Choroid plexus epithelial cell (primary cell): ENCODE results near the gene HOXA3.

Experiments used
- DNase-seq: peaks from one replicate; pipeline ENCODE4 v3.0.0-alpha.2; 2010; ENCODE audit warnings: low read depth
- H3K4me3 ChIP-seq: 2 replicates; pipeline ENCODE4 v1.5.1; 2011; ENCODE audit warnings: low read depth, mild to moderate bottlenecking, control low read depth, low read length, moderate library complexity
- TF ChIP-seq, protein P1 (sequence below): conservative IDR thresholded peaks from 2 replicates; pipeline ENCODE4 v1.5.1; 2011; ENCODE audit warnings: low read depth, mild to moderate bottlenecking, control low read depth, inconsistent platforms, low read length, moderate library complexity

Gene HOXA3

DNA sequence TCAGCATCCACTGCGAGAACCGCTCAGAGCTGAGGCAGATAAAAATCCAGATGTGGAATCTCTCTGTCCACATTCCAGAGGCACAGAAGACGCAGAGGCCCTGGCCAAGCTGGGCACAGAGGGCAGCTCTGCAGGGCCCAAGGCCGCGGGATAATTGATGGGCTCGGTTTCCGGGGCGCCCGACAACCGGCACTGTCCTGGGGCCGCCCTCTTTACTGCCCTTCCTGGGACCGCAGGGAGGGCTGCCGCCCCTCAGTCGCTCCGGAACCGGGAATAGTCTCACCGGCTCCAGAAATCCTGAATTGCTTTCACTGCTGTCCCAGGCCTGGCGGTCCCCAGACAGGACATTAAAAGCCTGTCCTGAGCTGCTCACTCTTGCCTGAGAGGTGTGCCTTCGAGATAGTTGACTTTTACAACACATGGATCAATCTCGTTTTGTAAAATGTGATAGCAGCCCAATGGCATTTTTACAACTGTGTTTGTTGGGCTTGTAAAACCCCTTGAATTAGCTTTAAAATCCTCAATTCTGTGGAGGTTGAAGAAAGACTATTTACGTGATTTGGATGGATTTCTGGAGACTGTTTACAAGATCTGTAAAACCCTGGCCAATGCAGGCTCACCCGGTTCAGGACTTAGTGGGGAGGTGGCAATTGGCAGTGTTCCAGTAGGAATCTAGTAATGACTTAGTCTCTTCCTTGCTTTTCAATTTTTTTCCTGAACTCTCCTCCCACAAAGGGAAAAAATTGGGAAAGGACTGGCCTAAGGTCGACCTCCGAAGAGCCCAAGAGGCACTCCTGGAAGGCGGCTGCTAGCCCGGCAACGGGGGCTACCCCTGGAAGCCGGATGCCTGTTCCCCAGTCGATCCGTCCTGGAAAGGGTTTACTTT lies 3.4 kb downstream of the HOXA3 start:
- TF ChIP-seq, protein P1, sequence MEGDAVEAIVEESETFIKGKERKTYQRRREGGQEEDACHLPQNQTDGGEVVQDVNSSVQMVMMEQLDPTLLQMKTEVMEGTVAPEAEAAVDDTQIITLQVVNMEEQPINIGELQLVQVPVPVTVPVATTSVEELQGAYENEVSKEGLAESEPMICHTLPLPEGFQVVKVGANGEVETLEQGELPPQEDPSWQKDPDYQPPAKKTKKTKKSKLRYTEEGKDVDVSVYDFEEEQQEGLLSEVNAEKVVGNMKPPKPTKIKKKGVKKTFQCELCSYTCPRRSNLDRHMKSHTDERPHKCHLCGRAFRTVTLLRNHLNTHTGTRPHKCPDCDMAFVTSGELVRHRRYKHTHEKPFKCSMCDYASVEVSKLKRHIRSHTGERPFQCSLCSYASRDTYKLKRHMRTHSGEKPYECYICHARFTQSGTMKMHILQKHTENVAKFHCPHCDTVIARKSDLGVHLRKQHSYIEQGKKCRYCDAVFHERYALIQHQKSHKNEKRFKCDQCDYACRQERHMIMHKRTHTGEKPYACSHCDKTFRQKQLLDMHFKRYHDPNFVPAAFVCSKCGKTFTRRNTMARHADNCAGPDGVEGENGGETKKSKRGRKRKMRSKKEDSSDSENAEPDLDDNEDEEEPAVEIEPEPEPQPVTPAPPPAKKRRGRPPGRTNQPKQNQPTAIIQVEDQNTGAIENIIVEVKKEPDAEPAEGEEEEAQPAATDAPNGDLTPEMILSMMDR, result no peak
- no peak overlapping the region for H3K4me3 ChIP-seq
- DNase-seq, result no peak

- no peak overlapping the region for H3K4me3 ChIP-seq
- TF ChIP-seq, protein P1, result no peak
- DNase-seq, result no peak
These were observed 4.2 kb downstream of the HOXA3 start for GRCh38 chr7:27148031-27148755.

DNA sequence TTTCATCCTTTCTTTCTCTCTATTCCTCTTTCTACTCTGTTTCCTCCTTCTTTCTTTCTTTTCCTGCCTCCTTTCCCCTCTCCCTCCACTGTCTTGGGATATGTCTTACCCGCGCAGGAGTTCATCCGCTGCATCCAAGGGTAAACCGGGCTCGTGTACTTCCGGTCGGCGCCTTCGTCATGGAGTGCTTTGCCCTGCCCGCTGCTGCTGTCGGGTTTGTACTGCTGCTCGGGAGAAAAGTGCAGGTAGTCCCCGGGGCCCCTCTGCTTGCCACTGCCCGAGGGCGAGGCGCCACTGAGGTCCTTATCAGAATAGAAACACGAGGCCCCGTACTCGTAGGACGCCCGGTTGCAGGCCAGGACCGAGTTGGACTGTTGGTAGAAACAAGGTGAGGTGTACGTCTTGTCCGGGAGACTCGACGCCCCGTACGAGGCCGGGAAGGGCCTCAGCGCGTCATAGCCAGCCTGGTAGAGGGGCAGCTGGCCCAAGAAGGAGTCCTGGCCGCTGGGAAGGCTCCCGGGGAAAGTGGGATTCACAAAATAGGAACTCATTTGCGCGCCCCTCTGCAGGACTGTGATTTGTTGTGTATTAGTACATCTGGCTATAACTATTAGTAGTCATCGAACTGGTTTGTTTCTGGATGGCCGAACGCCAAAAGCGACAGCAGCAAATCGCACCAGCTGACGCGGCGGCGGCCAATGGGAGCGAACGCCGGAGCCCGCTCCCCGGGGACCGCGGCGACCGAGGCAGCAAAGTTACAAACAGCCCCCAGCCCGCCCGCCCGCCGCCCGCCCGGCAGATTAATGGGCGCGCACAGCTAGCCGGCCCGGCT lies 5.0 kb downstream of the HOXA3 start, which contains the start of gene HOXA6:
HOXA6 (minus strand) TSS at position 576 of the 832 bp plus-strand sequence; CDS start at position 551, 25 bp downstream.
- DNase-seq, result no peak
- H3K4me3 ChIP-seq, result no peak within 1 kb of the TSS
- TF ChIP-seq, protein P1, result no peak

DNA sequence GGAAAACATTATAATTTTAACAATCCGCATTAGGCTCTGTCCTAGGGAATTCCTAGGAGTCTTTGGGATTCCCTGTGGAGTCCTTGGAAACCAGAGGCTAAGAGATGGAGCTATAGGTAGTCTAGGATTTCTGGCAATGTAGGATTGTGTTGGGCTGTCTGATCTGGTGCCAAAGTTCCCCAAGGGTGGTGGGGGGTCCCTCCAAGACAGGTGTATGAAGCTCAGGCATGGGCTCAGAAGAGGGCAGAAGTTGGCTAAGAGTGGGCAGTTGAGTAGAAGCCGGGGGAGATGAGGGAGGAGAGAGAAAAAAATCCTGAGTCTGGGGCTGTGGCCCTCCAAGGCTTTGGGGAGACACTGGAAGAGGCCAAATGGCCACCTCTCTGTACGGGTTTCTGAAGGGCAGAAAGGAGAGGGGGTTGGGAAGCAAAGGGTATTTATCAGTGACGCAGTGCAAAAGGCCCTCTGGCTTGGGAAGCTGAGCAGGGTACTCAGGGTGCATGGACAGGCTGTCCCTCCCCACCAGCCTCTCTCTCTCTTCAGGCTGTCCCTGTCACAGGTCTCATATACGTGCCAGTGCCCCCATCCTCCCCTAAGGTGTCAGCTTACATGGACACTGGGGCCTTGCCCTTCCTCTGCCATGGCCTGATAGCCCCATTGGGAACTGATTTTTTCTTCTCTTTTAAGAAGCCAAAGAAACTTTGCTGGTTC lies 5.7 kb downstream of the HOXA3 start:
- DNase-seq, result no peak
- H3K4me3 ChIP-seq, result no peak overlapping the region
- TF ChIP-seq, protein P1, result no peak

GRCh38 chr7:27145914-27146412 lies 6.4 kb downstream of the HOXA3 start:
- H3K4me3 ChIP-seq, result no peak overlapping the region

More at GRCh38 chr7:27145914-27146412, 6.4 kb downstream of the HOXA3 start:
- DNase-seq, result no peak
- TF ChIP-seq, protein P1, result no peak
